RPMI8226 (cell line): ENCODE results near the gene DCTPP1.

ENCODE experiments used
- DNase-seq: peaks from one replicate; pipeline ENCODE4 v3.0.0-alpha.2; 2015

DCTPP1 gene

GRCh38 chr16:30446203-30446595 is 16.4 kb upstream of the DCTPP1 start:
- DNase-seq, result no peak

- DNase-seq, result peak; percentile 100
Measured at GRCh38 chr16:30445408-30446202, 15.8 kb upstream of the DCTPP1 start, which contains the start of gene SEPHS2. Gene SEPHS2 (minus strand): TSS chr16:30445874. CDS start chr16:30445727, 147 bp downstream.

GRCh38 chr16:30445149-30445407 is 15.2 kb upstream of the DCTPP1 start:
- DNase-seq, result no peak

- DNase-seq, result no peak
Measured at GRCh38 chr16:30444231-30445148, 14.7 kb upstream of the DCTPP1 start.

- DNase-seq, result no peak
Measured at GRCh38 chr16:30443631-30444030, 13.8 kb upstream of the DCTPP1 start.

GRCh38 chr16:30439720-30440348 is 10.0 kb upstream of the DCTPP1 start:
- no peak for DNase-seq

- DNase-seq, result no peak
Measured at GRCh38 chr16:30438835-30439234, 9.0 kb upstream of the DCTPP1 start.

- no peak for DNase-seq
Measured at GRCh38 chr16:30437511-30438046, 7.7 kb upstream of the DCTPP1 start.

GRCh38 chr16:30434852-30435251 is 5.0 kb upstream of the DCTPP1 start:
- no peak for DNase-seq

- DNase-seq, result no peak
Measured at GRCh38 chr16:30430428-30430970, 669 bp upstream of the DCTPP1 start.

- DNase-seq, result no peak
Measured at GRCh38 chr16:30429418-30429677, 482 bp downstream of the DCTPP1 start.

- DNase-seq, result no peak
Measured at GRCh38 chr16:30428055-30428454, 1.8 kb downstream of the DCTPP1 start.

- DNase-seq, result no peak
Measured at GRCh38 chr16:30421010-30421409, 8.8 kb downstream of the DCTPP1 start.

GRCh38 chr16:30418350-30419181 is 11.3 kb downstream of the DCTPP1 start:
- DNase-seq, result no peak

- peak; percentile 99 for DNase-seq
Measured at GRCh38 chr16:30417529-30418349, 12.1 kb downstream of the DCTPP1 start.

- DNase-seq, result no peak
Measured at GRCh38 chr16:30416624-30417528, 13.0 kb downstream of the DCTPP1 start.

- no peak for DNase-seq
Measured at GRCh38 chr16:30416047-30416603, 13.7 kb downstream of the DCTPP1 start.

- no peak for DNase-seq
Measured at GRCh38 chr16:30414159-30414558, 15.7 kb downstream of the DCTPP1 start.

- DNase-seq, result no peak
Measured at GRCh38 chr16:30413112-30413806, 16.6 kb downstream of the DCTPP1 start.
